Gastroesophageal sphincter (tissue), 4 donors: Measurements from ENCODE around the gene LMOD1. TPM values are rescaled to one million over a fixed set of nuclear protein-coding genes. Genes with fewer than 3 reads are reported as not detected.

ENCODE experiments used
- ATAC-seq: fragments of 150-250 bp; one replicate; pipeline ENCODE4 v1.9.1; 2016; ENCODE audit warnings: mild to moderate bottlenecking, moderate library complexity
- H3K27ac ChIP-seq, 4 donors: fragments of 200-600 bp; sonication (generic) in 3 of 4; 1 replicate in 3 of 4; 2 replicates in 1 of 4; pipeline ENCODE4 v1.5.1; 2016 to 2019
- H3K27me3 ChIP-seq: fragments of 200-600 bp; sonication (generic); one replicate; pipeline ENCODE4 v1.5.1; 2019
- H3K36me3 ChIP-seq, 2 donors: fragments of 200-600 bp; sonication (generic); one replicate each; pipeline ENCODE4 v1.5.1; 2019; ENCODE audit warnings: control low read depth in 1 of 2
- H3K4me1 ChIP-seq, 3 donors: fragments of 200-600 bp; sonication (generic); 1 replicate in 2 of 3; 2 replicates in 1 of 3; pipeline ENCODE4 v1.5.1; 2016 to 2019; ENCODE audit warnings: control low read depth in 2 of 3
- H3K4me3 ChIP-seq, 2 donors: fragments of 200-600 bp; sonication (generic); one replicate each; pipeline ENCODE4 v1.5.1; 2019; ENCODE audit warnings: mild to moderate bottlenecking in 1 of 2, moderate library complexity in 1 of 2
- H3K9me3 ChIP-seq, 3 donors: fragments of 200-600 bp; sonication (generic); one replicate each; pipeline ENCODE4 v1.5.1; 2017 to 2019; ENCODE audit warnings: control low read depth in 2 of 3
- EP300 ChIP-seq: sonication (generic); formaldehyde crosslinking; IDR thresholded peaks from one replicate; pipeline ENCODE4 v1.6.1; 2017; ENCODE audit warnings: antibody characterized with exemption, mild to moderate bottlenecking
- POLR2A ChIP-seq, 2 donors: fragments of 450-650 bp; IDR thresholded peaks; one replicate each; pipeline ENCODE4 v1.6.1; 2017; ENCODE audit warnings: antibody characterized with exemption in 2 of 2, mild to moderate bottlenecking in 2 of 2, moderate library complexity in 1 of 2
- POLR2AphosphoS5 ChIP-seq: sonication (generic); formaldehyde crosslinking; IDR thresholded peaks from one replicate; pipeline ENCODE4 v1.6.1; 2017; ENCODE audit warnings: antibody characterized with exemption
- WGBS, 2 donors: methylation state at CpG; one replicate each; pipeline ENCODE4 v1.1.5; 2018; ENCODE audit warnings: low coverage in 1 of 2; 5-methylcytosine and 5-hydroxymethylcytosine counted together
- total RNA-seq, 4 donors: library from RNA; depleted of rRNA; stranded (reverse); fragments of >200 nt; gene quantifications; one replicate each; pipeline ENCODE4 v1.1.0, GENCODE V29; 2016
- TF ChIP-seq, protein P1 (sequence below), 4 experiments: fragments of 200-600 bp in 2 of 4; fragments of 450-650 bp in 2 of 4; sonication (generic) in 1 of 4; IDR thresholded peaks; one replicate each; pipeline ENCODE4 v1.5.1; 2017 to 2019; ENCODE audit warnings: antibody characterized with exemption in 4 of 4, mild to moderate bottlenecking in 2 of 4, moderate library complexity in 2 of 4

Gene LMOD1
- total RNA-seq, 4 donors from 2014 or later, result 1,267 to 1,570 (median 1,475) TPM

- Histone ChIP-seq H3K4me1 (peaks cover 7 to 99% (median 37%) of the 10 kb centered on the region in 3 donors), H3K27ac (peak overlapping the region; percentile 88 to 95 (median 92)), H3K9me3 (no peaks in the 10 kb centered on the region), H3K27me3 (no peaks in the 10 kb centered on the region), H3K36me3 (peaks cover 0 to 40% of the 10 kb centered on the region in 2 donors), H3K4me3 (no peak overlapping the region)
- 0% methylated on average over 7 of the region's 10 CpGs; no CpG with 5 or more reads in 1 of the 2 donors for WGBS, 2 donors
- peak; percentile 73 for ATAC-seq
- TF ChIP-seq POLR2A (IDR thresholded peaks at IDR 0.05) (no peak), EP300 (no peak), POLR2AphosphoS5 (peak; percentile 93)
- TF ChIP-seq, protein P1, sequence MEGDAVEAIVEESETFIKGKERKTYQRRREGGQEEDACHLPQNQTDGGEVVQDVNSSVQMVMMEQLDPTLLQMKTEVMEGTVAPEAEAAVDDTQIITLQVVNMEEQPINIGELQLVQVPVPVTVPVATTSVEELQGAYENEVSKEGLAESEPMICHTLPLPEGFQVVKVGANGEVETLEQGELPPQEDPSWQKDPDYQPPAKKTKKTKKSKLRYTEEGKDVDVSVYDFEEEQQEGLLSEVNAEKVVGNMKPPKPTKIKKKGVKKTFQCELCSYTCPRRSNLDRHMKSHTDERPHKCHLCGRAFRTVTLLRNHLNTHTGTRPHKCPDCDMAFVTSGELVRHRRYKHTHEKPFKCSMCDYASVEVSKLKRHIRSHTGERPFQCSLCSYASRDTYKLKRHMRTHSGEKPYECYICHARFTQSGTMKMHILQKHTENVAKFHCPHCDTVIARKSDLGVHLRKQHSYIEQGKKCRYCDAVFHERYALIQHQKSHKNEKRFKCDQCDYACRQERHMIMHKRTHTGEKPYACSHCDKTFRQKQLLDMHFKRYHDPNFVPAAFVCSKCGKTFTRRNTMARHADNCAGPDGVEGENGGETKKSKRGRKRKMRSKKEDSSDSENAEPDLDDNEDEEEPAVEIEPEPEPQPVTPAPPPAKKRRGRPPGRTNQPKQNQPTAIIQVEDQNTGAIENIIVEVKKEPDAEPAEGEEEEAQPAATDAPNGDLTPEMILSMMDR (IDR thresholded peaks at IDR 0.05), result peak in 3 of 4 experiments; percentile 96 to 99 (median 99)
These were observed 50.2 kb downstream of the LMOD1 start for GRCh38 chr1:201895913-201896807.

DNA sequence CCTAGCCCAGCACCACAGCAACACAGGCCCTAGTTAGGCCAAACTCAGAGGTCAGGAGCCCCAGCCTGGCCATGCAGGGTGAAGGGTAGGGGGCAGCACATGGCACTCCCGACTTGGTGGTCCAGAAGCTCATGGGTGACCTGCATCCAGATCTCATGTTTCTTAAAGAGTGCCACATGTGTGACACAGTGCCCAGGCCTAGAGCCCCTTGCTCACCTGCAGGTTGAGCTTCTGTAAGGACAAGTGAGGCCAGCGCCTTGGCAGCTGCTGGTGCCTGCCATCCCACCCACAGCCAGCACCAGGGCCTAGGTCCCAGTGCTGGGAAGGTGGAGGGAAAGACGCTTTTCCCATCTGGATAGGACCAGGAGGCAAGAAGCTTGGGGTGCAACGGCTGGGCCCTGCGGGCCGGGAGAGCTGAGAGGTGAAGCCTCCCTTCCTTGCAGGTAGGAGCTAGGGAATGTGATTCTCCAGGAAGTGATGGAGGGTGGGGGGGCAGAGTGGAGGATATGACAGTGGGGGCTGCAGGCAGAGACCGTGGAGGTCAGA, 51.2 kb downstream of the LMOD1 start:
- TF ChIP-seq EP300, result no peak
- TF ChIP-seq, protein P1 (IDR thresholded peaks at IDR 0.05), result peak in 1 of 4 experiments; percentile 3
- TF ChIP-seq POLR2AphosphoS5, result peak; percentile 81
- Histone ChIP-seq H3K9me3 (no peaks in the 10 kb centered on the region), H3K27me3 (no peaks in the 10 kb centered on the region), H3K4me3 (no peak overlapping the region), H3K27ac (peak overlapping the region; percentile 88 to 95 (median 92)), H3K4me1 (peaks cover 5 to 99% (median 35%) of the 10 kb centered on the region in 3 donors), H3K36me3 (peaks cover 0 to 40% of the 10 kb centered on the region in 2 donors)
- 17 to 31% methylated on average over 1 to 3 of the region's 7 CpGs for WGBS, 2 donors
- ATAC-seq, result no peak

DNA sequence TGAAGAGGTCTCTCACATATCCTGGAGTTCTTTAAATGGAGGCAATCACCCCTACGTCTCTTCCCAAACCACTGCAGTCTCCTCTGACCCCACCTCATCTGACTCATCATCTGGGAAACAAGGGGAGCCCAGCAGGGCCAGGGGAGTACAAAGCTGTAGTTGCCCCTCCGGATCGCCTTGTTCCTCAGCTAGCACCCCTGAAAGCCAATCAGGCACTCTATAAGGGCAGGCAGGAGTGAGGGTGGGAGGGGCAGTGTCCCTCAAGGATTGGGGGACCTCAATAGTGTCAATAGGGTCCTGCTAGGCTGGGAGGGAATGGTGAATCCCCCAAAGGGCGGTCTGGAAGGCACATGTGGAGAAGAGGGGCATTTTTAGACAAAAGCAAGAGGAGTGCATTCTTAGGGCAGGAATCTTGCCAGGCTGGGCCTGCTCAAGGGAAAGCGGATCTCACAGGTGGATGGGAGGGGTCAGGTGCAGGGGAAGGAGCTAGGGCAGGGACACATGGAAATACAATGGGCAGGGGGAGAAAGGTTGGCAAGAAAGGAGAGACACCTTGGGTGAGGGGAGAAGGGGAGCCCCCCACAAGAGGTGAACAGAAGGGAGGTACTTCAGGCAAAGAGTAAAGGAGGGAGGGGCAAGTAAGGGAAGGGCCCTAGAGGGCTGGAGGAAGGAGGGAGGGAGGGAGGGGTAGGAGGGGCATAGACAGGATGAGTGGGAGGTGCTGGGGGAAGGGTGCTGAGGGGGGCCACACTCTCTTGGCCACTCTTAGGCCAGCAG, 51.8 kb downstream of the LMOD1 start:
- Histone ChIP-seq H3K4me3 (no peak overlapping the region), H3K9me3 (no peaks in the 10 kb centered on the region), H3K4me1 (peaks cover 4 to 99% (median 34%) of the 10 kb centered on the region in 3 donors), H3K27ac (peak overlapping the region; percentile 88 to 95 (median 92)), H3K27me3 (no peaks in the 10 kb centered on the region), H3K36me3 (peaks cover 0 to 34% of the 10 kb centered on the region in 2 donors)
- WGBS, 2 donors, result 34 to 40% methylated on average over 1 to 3 of the region's 5 CpGs
- TF ChIP-seq POLR2A (IDR thresholded peaks at IDR 0.05) (no peak), EP300 (no peak), POLR2AphosphoS5 (peak; percentile 27)
- TF ChIP-seq, protein P1 (IDR thresholded peaks at IDR 0.05), result no peak
- no peak for ATAC-seq

GRCh38 chr1:201893431-201893830, 52.9 kb downstream of the LMOD1 start:
- ATAC-seq, result no peak
- Histone ChIP-seq H3K4me3 (no peak overlapping the region), H3K27ac (peak overlapping the region; percentile 8 to 95 (median 91)), H3K9me3 (no peaks in the 10 kb centered on the region), H3K36me3 (peaks cover 0 to 23% of the 10 kb centered on the region in 2 donors), H3K27me3 (no peaks in the 10 kb centered on the region), H3K4me1 (peaks cover 4 to 96% (median 24%) of the 10 kb centered on the region in 3 donors)
- WGBS, 2 donors, result 20 to 62% methylated on average over 2 of the region's 3 CpGs
- TF ChIP-seq POLR2A (IDR thresholded peaks at IDR 0.05), result peak in 1 of 2 donors; percentile 10
- TF ChIP-seq, protein P1 (IDR thresholded peaks at IDR 0.05), result no peak
- peak; percentile 79 for TF ChIP-seq POLR2AphosphoS5
